ENCODE results near the gene KTN1. TPM values are rescaled to one million over a fixed set of nuclear protein-coding genes. Genes with fewer than 3 reads are reported as not detected.

The KTN1 gene
- total RNA-seq, 6 donors from 2014 or later = 69.1 to 215 (median 116) TPM

DNA sequence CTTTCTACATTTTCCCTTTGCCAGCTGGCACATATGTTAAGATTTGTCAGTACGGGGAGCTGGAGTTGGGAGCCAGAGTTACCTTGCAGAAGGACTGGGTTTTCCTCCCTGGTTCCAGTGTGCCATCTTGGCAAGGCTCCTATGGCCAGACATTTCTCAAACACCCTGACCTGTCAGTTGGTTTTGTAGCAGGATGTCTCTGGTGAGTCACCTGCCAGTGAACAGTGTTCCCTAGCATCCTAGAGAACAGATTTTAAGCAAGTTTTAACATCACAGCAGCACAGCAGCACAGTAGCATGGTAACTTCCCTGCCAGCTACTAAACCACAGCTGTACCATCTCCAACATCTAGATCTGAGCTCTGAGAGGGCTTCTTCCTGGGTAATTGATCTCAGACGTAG, 26.2 kb upstream of the KTN1 start:
- Histone ChIP-seq H3K9me3 (no peaks in the 10 kb centered on the region), H3K4me3 (no peak overlapping the region), H3K27ac (no peak overlapping the region), H3K36me3 (no peaks in the 10 kb centered on the region), H3K27me3 (no peaks in the 10 kb centered on the region), H3K4me1 (peaks cover 4 to 8% (median 6%) of the 10 kb centered on the region in 4 donors)
- WGBS, 2 donors = 82 to 88% methylated on average over 2 of the region's 2 CpGs
- ATAC-seq (ENCODE audit: low FRiP score in 2 of 2) = no peak
- DNase-seq = no peak
- TF ChIP-seq EP300 (IDR thresholded peaks at IDR 0.05) (no peak), POLR2AphosphoS5 (IDR thresholded peaks at IDR 0.05) (no peak), POLR2A (IDR thresholded peaks at IDR 0.05) (no peak)
- TF ChIP-seq, protein P1, sequence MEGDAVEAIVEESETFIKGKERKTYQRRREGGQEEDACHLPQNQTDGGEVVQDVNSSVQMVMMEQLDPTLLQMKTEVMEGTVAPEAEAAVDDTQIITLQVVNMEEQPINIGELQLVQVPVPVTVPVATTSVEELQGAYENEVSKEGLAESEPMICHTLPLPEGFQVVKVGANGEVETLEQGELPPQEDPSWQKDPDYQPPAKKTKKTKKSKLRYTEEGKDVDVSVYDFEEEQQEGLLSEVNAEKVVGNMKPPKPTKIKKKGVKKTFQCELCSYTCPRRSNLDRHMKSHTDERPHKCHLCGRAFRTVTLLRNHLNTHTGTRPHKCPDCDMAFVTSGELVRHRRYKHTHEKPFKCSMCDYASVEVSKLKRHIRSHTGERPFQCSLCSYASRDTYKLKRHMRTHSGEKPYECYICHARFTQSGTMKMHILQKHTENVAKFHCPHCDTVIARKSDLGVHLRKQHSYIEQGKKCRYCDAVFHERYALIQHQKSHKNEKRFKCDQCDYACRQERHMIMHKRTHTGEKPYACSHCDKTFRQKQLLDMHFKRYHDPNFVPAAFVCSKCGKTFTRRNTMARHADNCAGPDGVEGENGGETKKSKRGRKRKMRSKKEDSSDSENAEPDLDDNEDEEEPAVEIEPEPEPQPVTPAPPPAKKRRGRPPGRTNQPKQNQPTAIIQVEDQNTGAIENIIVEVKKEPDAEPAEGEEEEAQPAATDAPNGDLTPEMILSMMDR (IDR thresholded peaks at IDR 0.05) = no peak

- no peak for TF ChIP-seq POLR2AphosphoS5 (IDR thresholded peaks at IDR 0.05)
- no peak for TF ChIP-seq POLR2A (IDR thresholded peaks at IDR 0.05)
- TF ChIP-seq, protein P1 (IDR thresholded peaks at IDR 0.05) = no peak
- no peak for TF ChIP-seq EP300 (IDR thresholded peaks at IDR 0.05)
Measured at GRCh38 chr14:55556929-55557623, 22.9 kb upstream of the KTN1 start.

DNA sequence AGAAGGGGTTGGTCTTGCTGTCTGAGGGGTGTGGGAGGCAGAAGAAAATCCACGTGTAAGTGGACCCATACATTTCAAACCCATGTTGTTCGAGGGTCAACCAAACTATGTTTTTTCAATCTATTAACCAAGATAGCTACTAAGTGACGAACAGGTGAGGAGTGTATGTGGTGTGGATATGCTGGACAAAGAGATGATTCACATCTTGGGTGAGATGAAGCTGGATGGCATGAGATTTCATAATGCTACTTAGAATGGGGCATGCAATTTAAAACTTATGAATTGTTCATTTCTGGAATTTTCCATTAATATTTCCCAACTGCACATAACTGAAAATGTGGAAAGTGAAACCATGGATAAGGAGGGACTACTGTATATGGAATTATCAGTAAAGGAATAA, 17.9 kb upstream of the KTN1 start:
- WGBS, 2 donors = 85 to 94% methylated on average over 3 of the region's 3 CpGs
- ATAC-seq (ENCODE audit: low FRiP score in 2 of 2) = no peak
- no peaks in the 10 kb centered on the region for H3K9me3 ChIP-seq
- H3K27me3 ChIP-seq = no peaks in the 10 kb centered on the region
- H3K4me3 ChIP-seq = no peak overlapping the region
- H3K36me3 ChIP-seq = no peaks in the 10 kb centered on the region
- H3K4me1 ChIP-seq = peaks cover 2 to 6% (median 4%) of the 10 kb centered on the region in 4 donors
- no peak for DNase-seq
- no peak overlapping the region for H3K27ac ChIP-seq
- no peak for TF ChIP-seq POLR2AphosphoS5 (IDR thresholded peaks at IDR 0.05)
- TF ChIP-seq, protein P1 (IDR thresholded peaks at IDR 0.05) = no peak
- no peak for TF ChIP-seq EP300 (IDR thresholded peaks at IDR 0.05)
- TF ChIP-seq POLR2A (IDR thresholded peaks at IDR 0.05) = no peak

More at GRCh38 chr14:55556929-55557623, 22.9 kb upstream of the KTN1 start:
- no peak overlapping the region for H3K27ac ChIP-seq
- 37% methylated on average over 3 of the region's 3 CpGs for WGBS, 2 donors
- peaks cover 4 to 8% (median 6%) of the 10 kb centered on the region in 4 donors for H3K4me1 ChIP-seq
- peak; percentile 36 to 86 for ATAC-seq (ENCODE audit: low FRiP score in 2 of 2)
- H3K4me3 ChIP-seq = no peak overlapping the region
- no peaks in the 10 kb centered on the region for H3K27me3 ChIP-seq
- no peaks in the 10 kb centered on the region for H3K9me3 ChIP-seq
- peak in 1 of 2 donors; percentile 77 for DNase-seq
- H3K36me3 ChIP-seq = no peaks in the 10 kb centered on the region

DNA sequence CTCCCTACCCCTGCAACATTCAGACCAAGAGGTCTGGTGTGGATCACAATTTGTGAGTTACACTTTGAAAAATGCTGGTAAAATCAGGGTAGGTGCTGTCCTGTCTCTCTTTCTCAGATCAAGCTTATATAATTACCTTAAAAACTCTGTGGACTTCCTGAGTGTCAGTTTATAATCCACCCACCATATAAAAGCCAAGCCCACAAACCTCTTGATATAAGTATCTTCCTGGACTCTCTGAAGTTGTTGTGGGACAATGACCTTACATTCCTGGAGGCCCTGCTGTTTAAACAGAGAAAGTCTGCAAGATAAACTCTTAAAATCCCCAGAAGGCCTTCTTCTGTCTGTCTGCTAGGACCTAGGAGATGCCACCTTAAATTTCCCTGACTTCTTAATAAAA, 11.4 kb upstream of the KTN1 start:
- Histone ChIP-seq H3K4me1 (no peaks in the 10 kb centered on the region), H3K36me3 (no peaks in the 10 kb centered on the region), H3K27me3 (no peaks in the 10 kb centered on the region), H3K4me3 (no peak overlapping the region), H3K27ac (no peak overlapping the region), H3K9me3 (no peaks in the 10 kb centered on the region)
- DNase-seq = no peak
- TF ChIP-seq POLR2AphosphoS5 (IDR thresholded peaks at IDR 0.05) (no peak), EP300 (IDR thresholded peaks at IDR 0.05) (no peak), POLR2A (IDR thresholded peaks at IDR 0.05) (no peak)
- TF ChIP-seq, protein P1 (IDR thresholded peaks at IDR 0.05) = no peak
- no peak for ATAC-seq (ENCODE audit: low FRiP score in 2 of 2)
